ENCODE results near the gene COA6. TPM values are rescaled to one million over a fixed set of nuclear protein-coding genes. Genes with fewer than 3 reads are reported as not detected.

Gene COA6
- total and polyA plus RNA-seq, 2 of the 13 experiments (the other 11 are each of a cell fraction or from before 2014, with no cell fraction given): 32.4 to 104 TPM

DNA sequence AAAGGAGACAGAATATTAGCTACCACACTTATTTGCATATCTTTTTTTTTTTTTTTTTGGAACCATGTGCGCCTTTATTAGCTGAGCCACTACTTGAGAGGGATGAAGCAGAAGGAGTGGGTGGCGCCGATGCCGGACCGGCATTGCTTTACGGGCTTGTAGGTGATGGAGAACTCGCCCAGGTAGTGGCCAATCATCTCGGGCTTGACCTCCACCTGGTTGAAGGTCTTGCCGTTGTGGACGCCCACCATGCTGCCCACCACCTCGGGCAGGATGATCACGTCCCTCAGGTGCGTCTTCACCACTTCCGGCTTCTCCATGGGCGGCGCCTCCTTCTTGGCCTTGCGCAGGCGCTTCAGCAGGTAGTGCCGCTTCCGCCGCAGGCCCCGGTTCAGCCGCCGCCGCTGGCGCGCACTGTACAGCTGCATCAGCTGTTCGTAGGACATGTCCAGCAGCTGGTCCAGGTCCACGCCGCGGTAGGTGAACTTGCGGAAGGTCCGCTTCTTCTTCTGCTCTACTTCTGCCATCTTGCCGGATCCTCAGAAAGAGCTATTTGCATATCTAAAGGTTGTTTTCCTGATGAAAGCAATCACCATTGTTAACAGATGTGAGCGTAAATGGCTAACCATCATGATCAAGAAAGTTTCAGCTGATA, 16.5 kb upstream of the COA6 start (continued):
- TF ChIP-seq, protein P1, sequence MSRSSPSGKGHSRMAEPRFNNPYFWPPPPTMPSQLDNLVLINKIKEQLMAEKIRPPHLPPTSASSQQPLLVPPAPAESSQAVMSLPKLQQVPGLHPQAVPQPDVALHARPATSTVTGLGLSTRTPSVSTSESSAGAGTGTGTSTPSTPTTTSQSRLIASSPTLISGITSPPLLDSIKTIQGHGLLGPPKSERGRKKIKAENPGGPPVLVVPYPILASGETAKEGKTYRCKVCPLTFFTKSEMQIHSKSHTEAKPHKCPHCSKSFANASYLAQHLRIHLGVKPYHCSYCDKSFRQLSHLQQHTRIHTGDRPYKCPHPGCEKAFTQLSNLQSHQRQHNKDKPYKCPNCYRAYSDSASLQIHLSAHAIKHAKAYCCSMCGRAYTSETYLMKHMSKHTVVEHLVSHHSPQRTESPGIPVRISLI (CRISPR knock-in tag; IDR thresholded peaks at IDR 0.05; ENCODE audit: borderline replicate concordance): peak; percentile 45; the same call in 1 of the 2 replicates
- TF ChIP-seq NAIF1 (CRISPR knock-in tag; IDR thresholded peaks at IDR 0.05; ENCODE audit: borderline replicate concordance) (0 out of 2 replicates have a peak, but pooled peaks have one; percentile 39), NFKB2 (CRISPR knock-in tag; IDR thresholded peaks at IDR 0.05; ENCODE audit: borderline replicate concordance) (peak; percentile 49; the same call in 1 of the 2 replicates), SIN3A (IDR thresholded peaks at IDR 0.05; ENCODE audit: borderline replicate concordance, low read depth, low read length) (peak; percentile 60; the same call in 1 of the 2 replicates), PHF20 (CRISPR knock-in tag; IDR thresholded peaks at IDR 0.05) (peak; percentile 61), POLR2G (IDR thresholded peaks at IDR 0.05; ENCODE audit: low read depth, low read length) (peak; percentile 73), HOXA5 (CRISPR knock-in tag; IDR thresholded peaks at IDR 0.05) (0 out of 2 replicates have a peak, but pooled peaks have one; percentile 25), PHF8 (CRISPR knock-in tag; IDR thresholded peaks at IDR 0.05) (peak; percentile 58), GABPA (IDR thresholded peaks at IDR 0.05; ENCODE audit: low read depth, low read length) (peak; percentile 44), GABPA (CRISPR knock-in tag; IDR thresholded peaks at IDR 0.05; ENCODE audit: low read depth) (peak; percentile 79), SAP130 (CRISPR knock-in tag; IDR thresholded peaks at IDR 0.05; ENCODE audit: low read depth) (peak; percentile 83), ZBTB7B (CRISPR knock-in tag; IDR thresholded peaks at IDR 0.05) (peak; percentile 55; the same call in 1 of the 2 replicates), POLR2A (IDR thresholded peaks at IDR 0.05; ENCODE audit: insufficient read depth in 1 of 2, low read depth in 2 of 2, low read length in 2 of 2) (peak; percentile 31 to 65; a peak in 2 of 4 replicates), MYC (CRISPR knock-in tag; IDR thresholded peaks at IDR 0.05; ENCODE audit: borderline replicate concordance) (peak; percentile 37), ZFX (CRISPR knock-in tag; IDR thresholded peaks at IDR 0.05; ENCODE audit: low read depth) (peak; percentile 66; the same call in 1 of the 2 replicates), ELF4 (CRISPR knock-in tag; IDR thresholded peaks at IDR 0.05; ENCODE audit: borderline replicate concordance) (0 out of 2 replicates have a peak, but pooled peaks have one; percentile 46), ZSCAN31 (CRISPR knock-in tag; IDR thresholded peaks at IDR 0.05; ENCODE audit: low read depth) (peak; percentile 70; the same call in 1 of the 2 replicates), KAT8 (CRISPR knock-in tag; IDR thresholded peaks at IDR 0.05) (peak; percentile 48; the same call in 1 of the 2 replicates), TEAD3 (CRISPR knock-in tag; optimal IDR thresholded peaks at IDR 0.05; ENCODE audit: borderline replicate concordance) (peak; percentile 7), POLR2AphosphoS5 (IDR thresholded peaks at IDR 0.05; ENCODE audit: low read depth, low read length) (peak; percentile 40), ZBTB7A (CRISPR knock-in tag; IDR thresholded peaks at IDR 0.05) (0 out of 2 replicates have a peak, but pooled peaks have one; percentile 24), MAX (IDR thresholded peaks at IDR 0.05) (peak; percentile 54; the same call in 1 of the 2 replicates), ZBTB38 (CRISPR knock-in tag; IDR thresholded peaks at IDR 0.05) (0 out of 2 replicates have a peak, but pooled peaks have one; percentile 53)
- TF ChIP-seq, protein P2, sequence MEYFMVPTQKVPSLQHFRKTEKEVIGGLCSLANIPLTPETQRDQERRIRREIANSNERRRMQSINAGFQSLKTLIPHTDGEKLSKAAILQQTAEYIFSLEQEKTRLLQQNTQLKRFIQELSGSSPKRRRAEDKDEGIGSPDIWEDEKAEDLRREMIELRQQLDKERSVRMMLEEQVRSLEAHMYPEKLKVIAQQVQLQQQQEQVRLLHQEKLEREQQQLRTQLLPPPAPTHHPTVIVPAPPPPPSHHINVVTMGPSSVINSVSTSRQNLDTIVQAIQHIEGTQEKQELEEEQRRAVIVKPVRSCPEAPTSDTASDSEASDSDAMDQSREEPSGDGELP (IDR thresholded peaks at IDR 0.05; ENCODE audit: borderline replicate concordance, low read depth): peak; percentile 95
- TF ChIP-seq, protein P3, sequence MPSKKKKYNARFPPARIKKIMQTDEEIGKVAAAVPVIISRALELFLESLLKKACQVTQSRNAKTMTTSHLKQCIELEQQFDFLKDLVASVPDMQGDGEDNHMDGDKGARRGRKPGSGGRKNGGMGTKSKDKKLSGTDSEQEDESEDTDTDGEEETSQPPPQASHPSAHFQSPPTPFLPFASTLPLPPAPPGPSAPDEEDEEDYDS (CRISPR knock-in tag; IDR thresholded peaks at IDR 0.05): peak; percentile 62
- TF ChIP-seq, protein P4, sequence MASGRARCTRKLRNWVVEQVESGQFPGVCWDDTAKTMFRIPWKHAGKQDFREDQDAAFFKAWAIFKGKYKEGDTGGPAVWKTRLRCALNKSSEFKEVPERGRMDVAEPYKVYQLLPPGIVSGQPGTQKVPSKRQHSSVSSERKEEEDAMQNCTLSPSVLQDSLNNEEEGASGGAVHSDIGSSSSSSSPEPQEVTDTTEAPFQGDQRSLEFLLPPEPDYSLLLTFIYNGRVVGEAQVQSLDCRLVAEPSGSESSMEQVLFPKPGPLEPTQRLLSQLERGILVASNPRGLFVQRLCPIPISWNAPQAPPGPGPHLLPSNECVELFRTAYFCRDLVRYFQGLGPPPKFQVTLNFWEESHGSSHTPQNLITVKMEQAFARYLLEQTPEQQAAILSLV (CRISPR knock-in tag; IDR thresholded peaks at IDR 0.05; ENCODE audit: borderline replicate concordance): peak; percentile 42; the same call in 1 of the 2 replicates
- TF ChIP-seq, protein P5, sequence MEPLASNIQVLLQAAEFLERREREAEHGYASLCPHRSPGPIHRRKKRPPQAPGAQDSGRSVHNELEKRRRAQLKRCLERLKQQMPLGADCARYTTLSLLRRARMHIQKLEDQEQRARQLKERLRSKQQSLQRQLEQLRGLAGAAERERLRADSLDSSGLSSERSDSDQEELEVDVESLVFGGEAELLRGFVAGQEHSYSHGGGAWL (CRISPR knock-in tag; IDR thresholded peaks at IDR 0.05): 0 out of 2 replicates have a peak, but pooled peaks have one; percentile 35

Measured in HepG2 (cell line).